HCT116 (cell line): ENCODE measurements around the gene WDR35. TPM values are rescaled to one million over a fixed set of nuclear protein-coding genes. Genes with fewer than 3 reads are reported as not detected.
"Not testable (repeated sequence)": the region's sequence is repeated elsewhere in the genome, so short reads cannot be mapped to it uniquely, and the experiment has no call there.

ENCODE experiments used
- ATAC-seq: fragments of 200-7000 bp; cut with Tn5 transposase; 2 replicates; pipeline ENCODE4 v1.9.1; 2020; ENCODE audit warnings: mild to moderate bottlenecking, moderate library complexity
- BruUV-seq: library from RNA; stranded (reverse); fragments of 400-500 nt; replicated peaks from 2 replicates; lab custom pipeline; 2021; lab: Mats Ljungman, UMichigan
- CTCF ChIA-PET: fragments of 300-600 bp; sonication (Branson Sonifier 250); formaldehyde crosslinking; loops from one replicate; lab custom pipeline; 2021; ENCODE audit warnings: antibody characterized with exemption; lab: Charles Lee
- POLR2A ChIA-PET: fragments of 300-600, 350-600 bp; sonication (Branson Sonifier 250); formaldehyde crosslinking; loops from one replicate; lab custom pipeline; 2021; ENCODE audit warnings: antibody characterized with exemption; lab: Charles Lee
- RAD21 ChIA-PET, 2 experiments: fragments of 300-600 bp; sonication (Branson Sonifier 250); formaldehyde crosslinking; loops; one replicate each; lab custom pipeline; 2023; ENCODE audit warnings: low total read pairs in 2 of 2; ENCODE audit not compliant: uncharacterized antibody in 2 of 2, unreplicated experiment in 2 of 2, low non-redundant PET in 1 of 2; lab: Charles Lee
- DNase-seq: peaks from one replicate; pipeline ENCODE4 v3.0.0-alpha.2; 2010; ENCODE audit warnings: low read depth, low spot score
- H2AFZ ChIP-seq: fragments of 200-600 bp; shearing (Covaris generic), sonication (generic); 2 replicates; pipeline ENCODE4 v1.6.1; 2017; ENCODE audit warnings: low read depth, mixed run types, mixed read lengths, antibody characterized with exemption, low read length; ENCODE audit not compliant: poor library complexity, severe bottlenecking
- H3K27ac ChIP-seq: 2 replicates; pipeline ENCODE4 v1.5.1; 2012; ENCODE audit warnings: low read depth, low read length
- H3K27me3 ChIP-seq: fragments of 200-600 bp; sonication (generic); 2 replicates; pipeline ENCODE4 v1.6.1; 2016; ENCODE audit warnings: mixed run types, low read length, mixed read lengths; ENCODE audit not compliant: insufficient read depth
- H3K36me3 ChIP-seq, 2 experiments: fragments of 200-500 bp in 1 of 2; fragments of 200-600 bp in 1 of 2; sonication (Bioruptor generic) in 1 of 2; sonication (generic) in 1 of 2; 2 replicates each; pipeline versions ENCODE4 v1.5.1 to v1.6.1; 2014 to 2016; ENCODE audit warnings: low read length in 2 of 2, inconsistent platforms in 1 of 2, mixed read lengths in 1 of 2, mixed run types in 1 of 2; ENCODE audit not compliant: insufficient read depth in 2 of 2, control insufficient read depth in 1 of 2
- H3K4me1 ChIP-seq, 2 experiments: fragments of 200-600 bp in 1 of 2; sonication (generic) in 1 of 2; 2 replicates each; pipeline versions ENCODE4 v1.5.1 to v1.6.1; 2012 to 2017; ENCODE audit warnings: low read length in 2 of 2, inconsistent platforms in 1 of 2, mild to moderate bottlenecking in 1 of 2, mixed read lengths in 1 of 2, mixed run types in 1 of 2, moderate library complexity in 1 of 2; ENCODE audit not compliant: insufficient read depth in 2 of 2, control insufficient read depth in 1 of 2
- H3K4me2 ChIP-seq: fragments of 200-600 bp; sonication (generic); 2 replicates; pipeline ENCODE4 v1.6.1; 2017; ENCODE audit warnings: mixed run types, low read length, mixed read lengths
- H3K4me3 ChIP-seq, 2 experiments: fragments of 200-600 bp in 1 of 2; sonication (generic) in 1 of 2; replicated peaks in 1 of 2; 2 replicates each; pipeline ENCODE4 v1.5.1; 2011 to 2016; ENCODE audit warnings: low read length in 2 of 2, control low read depth in 1 of 2, low read depth in 1 of 2, mild to moderate bottlenecking in 1 of 2, mixed read lengths in 1 of 2, mixed run types in 1 of 2
- H3K79me2 ChIP-seq: fragments of 200-600 bp; sonication (generic); 2 replicates; pipeline ENCODE4 v1.6.1; 2017; ENCODE audit warnings: mild to moderate bottlenecking, mixed run types, low read length, moderate library complexity, mixed read lengths; ENCODE audit not compliant: insufficient read depth
- H3K9ac ChIP-seq: fragments of 200-600 bp; sonication (generic); 2 replicates; pipeline ENCODE4 v1.6.1; 2016; ENCODE audit warnings: low read length, mixed read lengths
- H3K9me2 ChIP-seq: fragments of 200-600 bp; sonication (generic), shearing (Covaris generic); 2 replicates; pipeline ENCODE4 v1.6.1; 2017; ENCODE audit warnings: mixed run types, mild to moderate bottlenecking, moderate library complexity; ENCODE audit not compliant: insufficient read depth
- H3K9me3 ChIP-seq, 2 experiments: fragments of 200-500 bp in 1 of 2; fragments of 200-600 bp in 1 of 2; sonication (Bioruptor generic) in 1 of 2; sonication (generic) in 1 of 2; 2 replicates each; pipeline ENCODE4 v1.6.1; 2014 to 2017; ENCODE audit warnings: low read length in 2 of 2, mixed read lengths in 2 of 2, inconsistent platforms in 1 of 2, low read depth in 1 of 2, mild to moderate bottlenecking in 1 of 2, mixed run types in 1 of 2, moderate library complexity in 1 of 2; ENCODE audit not compliant: control insufficient read depth in 1 of 2, insufficient read depth in 1 of 2
- H4K20me1 ChIP-seq: fragments of 200-600 bp; sonication (generic), shearing (Covaris generic); 2 replicates; pipeline ENCODE4 v1.6.1; 2017; ENCODE audit warnings: mixed run types, mild to moderate bottlenecking, moderate library complexity; ENCODE audit not compliant: insufficient read depth
- CBX3 ChIP-seq: IDR thresholded peaks from 2 replicates; pipeline ENCODE4 v1.6.1; 2012; ENCODE audit warnings: low read depth
- CEBPB ChIP-seq: IDR thresholded peaks from 2 replicates; pipeline ENCODE4 v1.6.1; 2012; ENCODE audit warnings: low read depth
- ELF1 ChIP-seq: IDR thresholded peaks from 2 replicates; pipeline ENCODE4 v1.6.1; 2012; ENCODE audit warnings: low read depth, borderline replicate concordance
- EZH2 ChIP-seq: fragments of 200-600 bp; sonication (generic); IDR thresholded peaks from 2 replicates; pipeline ENCODE4 v1.6.1; 2017; ENCODE audit warnings: antibody characterized with exemption, mixed run types
- EZH2phosphoT487 ChIP-seq: fragments of 200-600 bp; IDR thresholded peaks from 2 replicates; pipeline ENCODE4 v1.6.1; 2018; ENCODE audit warnings: antibody characterized with exemption, borderline replicate concordance
- FOSL1 ChIP-seq: IDR thresholded peaks from 2 replicates; pipeline ENCODE4 v1.6.1; 2012; ENCODE audit warnings: low read depth
- POLR2A ChIP-seq: IDR thresholded peaks from 2 replicates; pipeline ENCODE4 v1.7.0; 2011; ENCODE audit warnings: borderline replicate concordance; ENCODE audit not compliant: insufficient read depth, insufficient read length; ENCODE audit errors: extremely low read depth
- POLR2AphosphoS5 ChIP-seq: IDR thresholded peaks from 2 replicates; pipeline ENCODE4 v1.6.1; 2011; ENCODE audit warnings: mild to moderate bottlenecking, low read depth, low read length, moderate library complexity
- RAD21 ChIP-seq: IDR thresholded peaks from 2 replicates; pipeline ENCODE4 v1.6.1; 2012; ENCODE audit warnings: low read depth, mild to moderate bottlenecking
- REST ChIP-seq: IDR thresholded peaks from 2 replicates; pipeline ENCODE4 v1.6.1; 2012; ENCODE audit warnings: low read depth
- SIN3A ChIP-seq: IDR thresholded peaks from 2 replicates; pipeline ENCODE4 v1.6.1; 2012; ENCODE audit warnings: low read depth
- SP1 ChIP-seq: IDR thresholded peaks from 2 replicates; pipeline ENCODE4 v1.6.1; 2012; ENCODE audit warnings: low read depth
- SRF ChIP-seq: IDR thresholded peaks from 2 replicates; pipeline ENCODE4 v1.6.1; 2012; ENCODE audit warnings: low read depth
- YY1 ChIP-seq: IDR thresholded peaks from 2 replicates; pipeline ENCODE4 v1.6.1; 2011; ENCODE audit warnings: low read length, low read depth, moderate library complexity, mild to moderate bottlenecking; ENCODE audit not compliant: insufficient replicate concordance; ENCODE audit errors: extremely low read depth
- ZFX ChIP-seq: fragments of 450-650 bp; IDR thresholded peaks from 2 replicates; pipeline ENCODE4 v1.6.1; 2017
- ZNF274 ChIP-seq: fragments of 200-500 bp; sonication (Bioruptor generic); IDR thresholded peaks from 2 replicates; pipeline ENCODE4 v1.6.1; 2014; ENCODE audit warnings: mild to moderate bottlenecking, low read depth, low read length, inconsistent platforms
- intact Hi-C: fragments of 100-400 bp; cut with micrococcal nuclease; formaldehyde crosslinking; loops from 2 replicates; pipeline ENCODE4 v1.10.0; 2022
- total RNA-seq: library from RNA; stranded (reverse); gene quantifications from one replicate; pipeline ENCODE4 v1.2.1, GENCODE V29; 2021; ENCODE audit not compliant: unreplicated experiment
- TF ChIP-seq, protein P1 (sequence below): IDR thresholded peaks from 2 replicates; pipeline ENCODE4 v1.6.1; 2012
- TF ChIP-seq, protein P2 (sequence below): IDR thresholded peaks from 2 replicates; pipeline ENCODE4 v1.6.1; 2011; ENCODE audit warnings: mild to moderate bottlenecking, low read length, moderate library complexity; ENCODE audit not compliant: insufficient replicate concordance; ENCODE audit errors: extremely low read depth
- TF ChIP-seq, protein P3 (sequence below): IDR thresholded peaks from 2 replicates; pipeline ENCODE4 v1.6.1; 2012

Gene WDR35
- total RNA-seq, 1 experiment from 2014 or later, result 9.6 TPM

DNA sequence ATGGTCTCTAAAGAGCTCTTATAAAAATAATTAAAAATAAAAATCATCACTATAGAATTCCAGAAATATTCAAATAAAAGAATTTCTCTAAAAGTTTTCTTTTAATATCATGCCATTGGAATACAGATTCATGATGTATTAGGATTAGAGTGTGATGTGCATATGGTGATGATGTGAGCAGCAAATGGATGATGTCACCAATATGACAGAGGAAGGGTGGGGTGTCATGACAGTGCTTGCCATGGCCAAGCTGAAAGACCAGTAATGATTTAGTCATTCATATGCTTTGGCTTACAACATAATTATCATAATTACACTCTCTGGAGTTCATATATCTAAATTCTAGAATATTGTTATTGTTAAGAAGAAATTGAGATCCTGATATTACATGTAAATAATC is 60.7 kb downstream of the WDR35 start:
- Histone ChIP-seq H4K20me1 (no peaks in the 10 kb centered on the region), H3K4me3 (no peak overlapping the region)
- TF ChIP-seq, protein P1, sequence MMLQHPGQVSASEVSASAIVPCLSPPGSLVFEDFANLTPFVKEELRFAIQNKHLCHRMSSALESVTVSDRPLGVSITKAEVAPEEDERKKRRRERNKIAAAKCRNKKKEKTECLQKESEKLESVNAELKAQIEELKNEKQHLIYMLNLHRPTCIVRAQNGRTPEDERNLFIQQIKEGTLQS, result no peak
- TF ChIP-seq ELF1, result no peak
- no peak for TF ChIP-seq CBX3
- TF ChIP-seq REST, result no peak
- TF ChIP-seq SP1, result no peak
- no peak for TF ChIP-seq RAD21
- TF ChIP-seq SIN3A, result no peak
- no peak for TF ChIP-seq EZH2
- TF ChIP-seq ZNF274, result no peak
- TF ChIP-seq POLR2A, result no peak
- TF ChIP-seq, protein P2, sequence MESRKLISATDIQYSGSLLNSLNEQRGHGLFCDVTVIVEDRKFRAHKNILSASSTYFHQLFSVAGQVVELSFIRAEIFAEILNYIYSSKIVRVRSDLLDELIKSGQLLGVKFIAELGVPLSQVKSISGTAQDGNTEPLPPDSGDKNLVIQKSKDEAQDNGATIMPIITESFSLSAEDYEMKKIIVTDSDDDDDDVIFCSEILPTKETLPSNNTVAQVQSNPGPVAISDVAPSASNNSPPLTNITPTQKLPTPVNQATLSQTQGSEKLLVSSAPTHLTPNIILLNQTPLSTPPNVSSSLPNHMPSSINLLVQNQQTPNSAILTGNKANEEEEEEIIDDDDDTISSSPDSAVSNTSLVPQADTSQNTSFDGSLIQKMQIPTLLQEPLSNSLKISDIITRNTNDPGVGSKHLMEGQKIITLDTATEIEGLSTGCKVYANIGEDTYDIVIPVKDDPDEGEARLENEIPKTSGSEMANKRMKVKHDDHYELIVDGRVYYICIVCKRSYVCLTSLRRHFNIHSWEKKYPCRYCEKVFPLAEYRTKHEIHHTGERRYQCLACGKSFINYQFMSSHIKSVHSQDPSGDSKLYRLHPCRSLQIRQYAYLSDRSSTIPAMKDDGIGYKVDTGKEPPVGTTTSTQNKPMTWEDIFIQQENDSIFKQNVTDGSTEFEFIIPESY, result no peak
- TF ChIP-seq EZH2phosphoT487, result no peak
- no peak for TF ChIP-seq POLR2AphosphoS5
- TF ChIP-seq FOSL1, result no peak
- TF ChIP-seq ZFX, result no peak
- TF ChIP-seq, protein P3, sequence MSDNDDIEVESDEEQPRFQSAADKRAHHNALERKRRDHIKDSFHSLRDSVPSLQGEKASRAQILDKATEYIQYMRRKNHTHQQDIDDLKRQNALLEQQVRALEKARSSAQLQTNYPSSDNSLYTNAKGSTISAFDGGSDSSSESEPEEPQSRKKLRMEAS, result no peak
- no peak for TF ChIP-seq CEBPB
- no peak for TF ChIP-seq YY1
- TF ChIP-seq SRF, result no peak
- TF ChIP-seq, all 23 proteins: peak for 0
- ChIA-PET POLR2A (no interaction called here), CTCF (no interaction called here), RAD21 (no interaction called here)
- H3K36me3 ChIP-seq, result peaks cover 8 to 14% of the 10 kb centered on the region in 2 experiments; a peak in 3 of 4 replicates
- no peak overlapping the region for H2AFZ ChIP-seq
- no peak overlapping the region for H3K27ac ChIP-seq
- no TSS peak for BruUV-seq
- H3K4me2 ChIP-seq, result no peak overlapping the region
- H3K9me3 ChIP-seq, result no peaks in the 10 kb centered on the region
- no peak overlapping the region for H3K9ac ChIP-seq
- intact Hi-C loops, result no loop called here
- ATAC-seq (no peak), DNase-seq (no peak)
- H3K79me2 ChIP-seq, result no peaks in the 10 kb centered on the region
- peaks cover 8 to 10% of the 10 kb centered on the region in 2 experiments for H3K4me1 ChIP-seq
- no peaks in the 10 kb centered on the region for H3K9me2 ChIP-seq
- no peaks in the 10 kb centered on the region for H3K27me3 ChIP-seq

GRCh38 chr2:19927816-19928215 is 62.1 kb downstream of the WDR35 start:
- H3K4me2 ChIP-seq, DNase-seq, intact Hi-C loops, H4K20me1 ChIP-seq, ATAC-seq, H3K4me3 ChIP-seq, H3K9me2 ChIP-seq, CTCF ChIA-PET, H3K27ac ChIP-seq, H2AFZ ChIP-seq, H3K27me3 ChIP-seq, H3K9ac ChIP-seq, H3K9me3 ChIP-seq, H3K4me1 ChIP-seq, RAD21 ChIA-PET, BruUV-seq, H3K79me2 ChIP-seq, POLR2A ChIA-PET: not testable (repeated sequence)
- H3K36me3 ChIP-seq, result peaks cover 8 to 14% of the 10 kb centered on the region in 2 experiments; a peak in 3 of 4 replicates
